ENCODE results near the gene MCMBP. TPM values are rescaled to one million over a fixed set of nuclear protein-coding genes. Genes with fewer than 3 reads are reported as not detected.

The MCMBP gene
- polyA plus RNA-seq, 1 of the 3 experiments (the other 2 are of a cell fraction) = 33.1 TPM

DNA sequence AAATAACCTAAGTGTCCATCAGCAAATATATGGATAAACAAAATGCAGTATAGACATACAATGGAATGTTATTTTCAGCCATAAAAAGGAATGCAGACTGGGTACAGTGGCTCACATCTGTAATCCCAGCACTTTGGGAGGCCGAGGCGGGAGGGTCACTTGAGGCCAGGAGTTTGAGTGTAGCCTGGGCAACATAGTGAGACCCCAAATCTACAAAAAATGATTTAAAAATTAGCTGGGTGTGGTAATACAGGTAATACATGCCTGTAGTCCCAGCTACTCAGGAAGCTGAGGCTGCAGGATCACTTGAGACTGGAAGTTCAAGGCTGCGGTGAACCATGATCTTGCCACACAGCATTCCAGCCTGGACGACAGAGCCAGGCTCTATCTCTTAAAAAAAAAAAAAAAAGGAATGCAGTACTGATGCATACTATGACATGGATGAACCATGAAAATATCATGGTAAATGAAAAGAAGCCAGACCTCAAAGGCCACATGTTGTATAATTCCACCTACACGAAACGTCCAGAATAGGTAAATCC lies 6.9 kb downstream of the MCMBP start (continued):
- TF ChIP-seq, protein P1, sequence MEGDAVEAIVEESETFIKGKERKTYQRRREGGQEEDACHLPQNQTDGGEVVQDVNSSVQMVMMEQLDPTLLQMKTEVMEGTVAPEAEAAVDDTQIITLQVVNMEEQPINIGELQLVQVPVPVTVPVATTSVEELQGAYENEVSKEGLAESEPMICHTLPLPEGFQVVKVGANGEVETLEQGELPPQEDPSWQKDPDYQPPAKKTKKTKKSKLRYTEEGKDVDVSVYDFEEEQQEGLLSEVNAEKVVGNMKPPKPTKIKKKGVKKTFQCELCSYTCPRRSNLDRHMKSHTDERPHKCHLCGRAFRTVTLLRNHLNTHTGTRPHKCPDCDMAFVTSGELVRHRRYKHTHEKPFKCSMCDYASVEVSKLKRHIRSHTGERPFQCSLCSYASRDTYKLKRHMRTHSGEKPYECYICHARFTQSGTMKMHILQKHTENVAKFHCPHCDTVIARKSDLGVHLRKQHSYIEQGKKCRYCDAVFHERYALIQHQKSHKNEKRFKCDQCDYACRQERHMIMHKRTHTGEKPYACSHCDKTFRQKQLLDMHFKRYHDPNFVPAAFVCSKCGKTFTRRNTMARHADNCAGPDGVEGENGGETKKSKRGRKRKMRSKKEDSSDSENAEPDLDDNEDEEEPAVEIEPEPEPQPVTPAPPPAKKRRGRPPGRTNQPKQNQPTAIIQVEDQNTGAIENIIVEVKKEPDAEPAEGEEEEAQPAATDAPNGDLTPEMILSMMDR (IDR thresholded peaks at IDR 0.05) = no peak
- TF ChIP-seq POLR2AphosphoS5 (IDR thresholded peaks at IDR 0.05; ENCODE audit: low read depth, low read length) = no peak
- TF ChIP-seq, protein P2, sequence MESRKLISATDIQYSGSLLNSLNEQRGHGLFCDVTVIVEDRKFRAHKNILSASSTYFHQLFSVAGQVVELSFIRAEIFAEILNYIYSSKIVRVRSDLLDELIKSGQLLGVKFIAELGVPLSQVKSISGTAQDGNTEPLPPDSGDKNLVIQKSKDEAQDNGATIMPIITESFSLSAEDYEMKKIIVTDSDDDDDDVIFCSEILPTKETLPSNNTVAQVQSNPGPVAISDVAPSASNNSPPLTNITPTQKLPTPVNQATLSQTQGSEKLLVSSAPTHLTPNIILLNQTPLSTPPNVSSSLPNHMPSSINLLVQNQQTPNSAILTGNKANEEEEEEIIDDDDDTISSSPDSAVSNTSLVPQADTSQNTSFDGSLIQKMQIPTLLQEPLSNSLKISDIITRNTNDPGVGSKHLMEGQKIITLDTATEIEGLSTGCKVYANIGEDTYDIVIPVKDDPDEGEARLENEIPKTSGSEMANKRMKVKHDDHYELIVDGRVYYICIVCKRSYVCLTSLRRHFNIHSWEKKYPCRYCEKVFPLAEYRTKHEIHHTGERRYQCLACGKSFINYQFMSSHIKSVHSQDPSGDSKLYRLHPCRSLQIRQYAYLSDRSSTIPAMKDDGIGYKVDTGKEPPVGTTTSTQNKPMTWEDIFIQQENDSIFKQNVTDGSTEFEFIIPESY (IDR thresholded peaks at IDR 0.05; ENCODE audit: borderline replicate concordance, low read depth) = no peak

DNA sequence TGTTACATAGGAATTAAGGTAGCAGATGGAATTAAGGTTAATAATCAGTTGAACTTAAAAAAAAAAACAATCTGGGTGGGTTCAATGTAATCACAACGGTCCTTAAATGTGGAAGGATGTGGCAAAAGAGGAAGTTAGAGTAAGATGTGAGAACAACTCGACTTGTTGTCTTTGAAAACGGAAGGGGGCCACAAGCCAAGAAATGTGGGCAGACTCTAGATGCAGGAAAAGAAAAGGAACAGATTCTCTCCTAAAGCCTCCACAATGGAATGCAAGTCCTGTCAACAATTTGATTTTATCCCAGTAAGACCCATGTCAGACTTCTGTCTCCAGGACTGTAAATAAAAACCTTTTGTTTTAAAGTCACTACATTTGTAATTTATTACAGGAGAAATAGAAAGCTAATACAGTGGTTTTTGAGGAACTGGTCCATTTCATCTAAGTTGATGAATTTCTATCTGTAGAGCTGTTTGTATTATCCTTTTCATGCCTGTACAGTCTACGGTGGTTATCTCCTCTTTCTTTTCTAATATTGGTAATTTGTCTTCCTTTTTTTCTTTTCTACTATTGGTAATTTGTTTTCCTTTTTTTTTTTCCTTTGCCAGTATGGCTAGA lies 8.6 kb downstream of the MCMBP start:
- H3K9me2 ChIP-seq = no peaks in the 10 kb centered on the region
- no peak overlapping the region for H3K4me2 ChIP-seq
- H3K36me3 ChIP-seq (replicated peaks in 1 of 2; ENCODE audit: control insufficient read depth in 1 of 2, insufficient read depth in 2 of 2, low read length in 1 of 2) = peaks cover 0 to 12% of the 10 kb centered on the region in 2 experiments
- H3K9me3 ChIP-seq = no peaks in the 10 kb centered on the region; the same call in 1 of the 2 replicates
- H4K20me1 ChIP-seq (ENCODE audit: insufficient read depth) = peaks cover 67% of the 10 kb centered on the region
- peaks cover 100% of the 10 kb centered on the region for H3K79me2 ChIP-seq (ENCODE audit: insufficient read depth)
- H2AFZ ChIP-seq (ENCODE audit: low read depth) = no peak overlapping the region
- peaks cover 0 to 3% of the 10 kb centered on the region in 2 experiments; a peak in 1 of 4 replicates for H3K4me1 ChIP-seq (ENCODE audit: control insufficient read depth in 1 of 2, insufficient read depth in 2 of 2, low read depth in 1 of 2, low read length in 1 of 2)
- DNase-seq = no peak
- WGBS (ENCODE audit: low lambda C conversion rate) = 72% methylated on average over 4 of the region's 4 CpGs
- H3K27me3 ChIP-seq (ENCODE audit: insufficient read depth) = no peaks in the 10 kb centered on the region
- H3K9ac ChIP-seq = no peak overlapping the region
- no peak overlapping the region for H3K4me3 ChIP-seq (ENCODE audit: low read depth in 2 of 2, low read length in 1 of 2)
- H3K27ac ChIP-seq (ENCODE audit: low read depth in 2 of 2, low read length in 1 of 2) = no peak overlapping the region
- ChIA-PET CTCF (interaction anchor here (1.2 to 14.5 kb wide), 3 partner anchors 27 to 178 kb away, joined by 3 to 156 read pairs (median 8); no protein-coding TSS in a partner anchor), POLR2A (interaction anchor here (1.9 kb wide), 1 partner anchor 8 kb away, joined by 5 read pairs; the partner anchor contains the start of gene MCMBP)
- TF ChIP-seq, protein P1 (IDR thresholded peaks at IDR 0.05) = no peak
- TF ChIP-seq, protein P3, sequence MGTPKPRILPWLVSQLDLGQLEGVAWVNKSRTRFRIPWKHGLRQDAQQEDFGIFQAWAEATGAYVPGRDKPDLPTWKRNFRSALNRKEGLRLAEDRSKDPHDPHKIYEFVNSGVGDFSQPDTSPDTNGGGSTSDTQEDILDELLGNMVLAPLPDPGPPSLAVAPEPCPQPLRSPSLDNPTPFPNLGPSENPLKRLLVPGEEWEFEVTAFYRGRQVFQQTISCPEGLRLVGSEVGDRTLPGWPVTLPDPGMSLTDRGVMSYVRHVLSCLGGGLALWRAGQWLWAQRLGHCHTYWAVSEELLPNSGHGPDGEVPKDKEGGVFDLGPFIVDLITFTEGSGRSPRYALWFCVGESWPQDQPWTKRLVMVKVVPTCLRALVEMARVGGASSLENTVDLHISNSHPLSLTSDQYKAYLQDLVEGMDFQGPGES (IDR thresholded peaks at IDR 0.05; ENCODE audit: low read depth, low read length) = no peak
- TF ChIP-seq FOSL2 (IDR thresholded peaks at IDR 0.05; ENCODE audit: borderline replicate concordance, low read depth) = no peak
- no peak for TF ChIP-seq GABPA (IDR thresholded peaks at IDR 0.05; ENCODE audit: low read depth)
- TF ChIP-seq EP300 (IDR thresholded peaks at IDR 0.05; ENCODE audit: borderline replicate concordance in 1 of 2, low read depth in 1 of 2, low read length in 1 of 2) = no peak
- no peak for TF ChIP-seq TCF12 (IDR thresholded peaks at IDR 0.05)
- TF ChIP-seq MEF2A (IDR thresholded peaks at IDR 0.05; ENCODE audit: borderline replicate concordance, low read depth) = no peak
- TF ChIP-seq EZH2phosphoT487 (IDR thresholded peaks at IDR 0.05; ENCODE audit: borderline replicate concordance, low read depth) = no peak
- H3F3A ChIP-seq (replicated peaks; ENCODE audit: insufficient read depth) = peaks cover 12% of the 10 kb centered on the region

Data from SK-N-SH (cell line).